GF-D8 (cell line): ENCODE data around the gene CDH22.
A peak's percentile ranks its signal among the peaks of the same experiment; 100 is the strongest.

Experiments
- DNase-seq: peaks from one replicate; lab custom pipeline; 2025; lab: John Stamatoyannopoulos, UW

The CDH22 gene

GRCh38 chr20:46215913-46216707, 92.2 kb downstream of the CDH22 start:
- no peak for DNase-seq

GRCh38 chr20:46214824-46215488, 93.3 kb downstream of the CDH22 start:
- DNase-seq = no peak

- no peak for DNase-seq
Measured at GRCh38 chr20:46213946-46214823, 94.1 kb downstream of the CDH22 start.

- DNase-seq = no peak
Measured at GRCh38 chr20:46212876-46213275, 95.4 kb downstream of the CDH22 start.

- no peak for DNase-seq
Measured at GRCh38 chr20:46212252-46212651, 96.0 kb downstream of the CDH22 start.

- no peak for DNase-seq
Measured at GRCh38 chr20:46211331-46211722, 97.0 kb downstream of the CDH22 start.

- no peak for DNase-seq
Measured at GRCh38 chr20:46210672-46211330, 97.5 kb downstream of the CDH22 start.

- no peak for DNase-seq
Measured at GRCh38 chr20:46209930-46210671, 98.2 kb downstream of the CDH22 start.

GRCh38 chr20:46207793-46208192, 100.5 kb downstream of the CDH22 start:
- no peak for DNase-seq

GRCh38 chr20:46206992-46207549, 101.2 kb downstream of the CDH22 start:
- no peak for DNase-seq

GRCh38 chr20:46206025-46206424, 102.3 kb downstream of the CDH22 start:
- peak; percentile 57 for DNase-seq

GRCh38 chr20:46205349-46205748, 102.9 kb downstream of the CDH22 start:
- DNase-seq = no peak

GRCh38 chr20:46204594-46205186, 103.6 kb downstream of the CDH22 start:
- DNase-seq = no peak

GRCh38 chr20:46203510-46203837, 104.8 kb downstream of the CDH22 start:
- no peak for DNase-seq

GRCh38 chr20:46202766-46203509, 105.4 kb downstream of the CDH22 start:
- DNase-seq = no peak

- no peak for DNase-seq
Measured at GRCh38 chr20:46200582-46201570, 107.4 kb downstream of the CDH22 start.

- no peak for DNase-seq
Measured at GRCh38 chr20:46199198-46199597, 109.1 kb downstream of the CDH22 start.

GRCh38 chr20:46196990-46197389, 111.3 kb downstream of the CDH22 start:
- no peak for DNase-seq
